Measurements from ENCODE around the gene TTLL3.

- TF ChIP-seq CTCF (IDR thresholded peaks at IDR 0.05; ENCODE audit: insufficient read depth, low read length, poor library complexity, severe bottlenecking): no peak
- TF ChIP-seq EZH2phosphoT487 (conservative IDR thresholded peaks at IDR 0.05; ENCODE audit: low read length): no peak
Measured at GRCh38 chr3:9794400-9794799, 15.7 kb upstream of the TTLL3 start.

All from SU-DHL-6 (cell line).